Fibroblast of peridontal ligament (primary cell): ENCODE data around the gene GATD1.
"Not testable (repeated sequence)": the region's sequence is repeated elsewhere in the genome, so short reads cannot be mapped to it uniquely, and the experiment has no call there.

Experiments used
- DNase-seq: peaks from one replicate; pipeline ENCODE4 v3.0.0-alpha.2; 2010; ENCODE audit errors: extremely low read depth

Gene GATD1

DNA sequence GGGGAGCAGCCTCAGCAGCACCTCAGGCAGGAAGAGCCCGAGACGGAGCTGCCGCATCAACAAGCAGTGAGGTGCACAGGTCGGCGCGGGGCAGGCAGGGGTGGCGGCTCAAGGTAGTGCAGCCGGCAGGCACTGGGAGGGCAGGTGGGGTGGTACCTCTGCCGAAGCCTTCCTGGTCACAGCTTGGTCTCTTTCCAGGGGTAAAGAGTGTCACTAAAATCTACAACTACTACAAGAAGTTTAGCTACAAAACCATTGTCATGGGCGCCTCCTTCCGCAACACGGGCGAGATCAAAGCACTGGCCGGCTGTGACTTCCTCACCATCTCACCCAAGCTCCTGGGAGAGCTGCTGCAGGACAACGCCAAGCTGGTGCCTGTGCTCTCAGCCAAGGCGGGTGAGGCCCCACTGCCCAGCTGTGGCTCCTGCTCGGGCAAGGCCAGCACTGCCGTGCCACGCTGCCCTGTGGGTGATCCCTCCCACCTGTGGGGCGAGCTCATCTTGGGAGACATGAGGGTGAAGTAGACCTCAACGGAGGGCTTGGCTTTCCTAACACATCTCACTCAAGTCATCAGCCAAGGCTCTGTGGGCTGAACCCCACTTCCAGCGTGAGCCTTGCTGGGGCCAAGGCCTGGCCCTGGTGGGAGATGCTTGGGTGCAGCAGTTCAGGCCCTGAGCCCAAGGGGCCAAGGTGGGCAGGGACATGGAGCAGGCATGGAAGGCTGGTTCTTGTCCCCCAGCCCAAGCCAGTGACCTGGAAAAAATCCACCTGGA, 13.6 kb downstream of the GATD1 start:
- no peak for DNase-seq

DNA sequence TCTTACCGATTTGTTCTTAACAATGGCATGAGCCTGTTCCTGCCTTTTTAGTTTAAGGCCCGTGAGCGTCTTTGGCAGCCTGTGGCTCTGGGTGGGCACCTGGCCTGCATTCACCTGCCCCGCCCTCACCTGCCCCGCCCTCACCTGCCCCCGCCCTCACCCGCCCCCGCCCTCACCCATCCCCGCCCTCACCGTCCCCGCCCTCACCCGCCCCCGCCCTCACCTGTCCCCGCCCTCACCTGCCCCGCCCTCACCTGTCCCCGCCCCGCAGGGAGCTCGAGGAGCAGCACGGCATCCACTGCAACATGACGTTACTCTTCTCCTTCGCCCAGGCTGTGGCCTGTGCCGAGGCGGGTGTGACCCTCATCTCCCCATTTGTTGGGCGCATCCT, 14.2 kb downstream of the GATD1 start:
- no peak for DNase-seq

DNA sequence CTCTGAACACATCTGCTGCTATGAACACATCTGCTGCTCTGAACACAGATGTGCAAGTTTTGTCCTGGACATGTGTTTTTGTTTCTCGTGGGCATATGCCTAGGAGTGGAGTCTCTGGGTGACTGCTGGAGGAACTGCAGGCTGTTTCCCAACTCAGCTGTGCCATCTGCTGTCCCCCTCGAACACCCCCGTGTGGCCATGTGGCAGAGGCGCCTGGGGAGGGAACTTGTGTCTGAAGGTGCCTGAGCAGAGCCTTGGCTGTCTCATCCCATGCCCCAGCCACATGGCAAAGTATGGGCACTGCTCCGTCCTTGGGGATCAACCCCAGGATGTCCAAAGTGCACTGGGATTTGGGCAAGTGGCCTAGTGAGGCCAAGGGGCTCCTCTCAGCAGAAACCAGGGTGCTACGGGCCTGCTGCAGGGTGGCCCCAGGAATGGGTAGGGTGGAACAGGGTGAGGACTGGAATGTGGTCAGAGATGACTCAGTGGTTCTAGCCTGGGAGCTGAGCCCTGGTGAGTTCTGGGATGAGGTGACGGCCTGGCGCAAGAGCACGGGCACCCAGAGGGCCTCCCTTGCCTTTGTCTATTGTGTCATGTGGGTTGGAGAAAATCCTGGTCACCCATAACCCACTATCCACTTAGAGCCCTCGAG, 14.7 kb downstream of the GATD1 start:
- peak; percentile 73 for DNase-seq

DNA sequence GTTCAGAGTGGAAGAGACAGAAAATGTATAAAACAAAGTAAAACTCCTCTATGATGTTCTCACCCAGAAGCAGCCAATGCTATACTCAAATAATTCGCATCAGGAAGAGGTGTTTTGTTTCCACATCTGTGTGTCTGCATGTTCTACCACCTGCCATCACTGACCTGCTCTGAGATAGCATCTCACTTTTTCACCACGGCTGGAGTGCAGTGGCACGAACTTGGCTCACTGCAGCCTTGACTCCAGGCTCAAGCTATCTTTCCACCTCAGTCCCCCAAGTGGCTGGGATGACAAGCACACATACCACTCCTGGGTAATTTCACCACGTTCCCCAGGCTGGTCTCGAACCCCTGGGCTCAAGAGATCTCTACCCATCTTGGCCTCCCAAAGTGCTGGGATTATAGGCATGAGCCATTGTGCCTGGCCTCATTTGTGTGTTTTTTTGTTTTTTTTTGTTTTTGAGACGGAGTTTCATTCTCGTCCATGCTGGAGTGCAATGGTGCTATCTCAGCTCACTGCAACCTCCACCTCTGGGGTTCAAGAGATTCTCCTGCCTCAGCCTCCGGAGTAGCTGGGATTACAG, 15.7 kb downstream of the GATD1 start:
- DNase-seq: no peak

DNA sequence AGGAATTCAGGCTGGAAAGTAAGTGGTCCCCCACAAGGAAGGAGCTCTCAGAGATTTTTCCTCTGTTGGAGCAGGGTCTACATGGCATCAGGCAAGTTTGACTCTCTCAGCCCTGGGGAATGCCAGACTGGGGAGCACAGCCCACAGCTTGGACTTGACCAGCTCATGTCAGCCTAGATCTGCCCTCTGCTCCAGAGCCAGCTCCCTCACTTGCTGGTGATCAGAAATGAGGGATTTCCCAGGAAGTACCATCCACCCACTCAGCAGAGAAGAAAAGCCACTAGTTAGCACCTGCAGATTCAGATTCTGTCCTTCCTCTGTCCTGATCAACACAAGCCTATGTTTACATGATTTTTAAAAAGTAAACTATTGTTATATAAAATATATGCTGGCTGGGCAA, 17.1 kb downstream of the GATD1 start:
- no peak for DNase-seq

DNA sequence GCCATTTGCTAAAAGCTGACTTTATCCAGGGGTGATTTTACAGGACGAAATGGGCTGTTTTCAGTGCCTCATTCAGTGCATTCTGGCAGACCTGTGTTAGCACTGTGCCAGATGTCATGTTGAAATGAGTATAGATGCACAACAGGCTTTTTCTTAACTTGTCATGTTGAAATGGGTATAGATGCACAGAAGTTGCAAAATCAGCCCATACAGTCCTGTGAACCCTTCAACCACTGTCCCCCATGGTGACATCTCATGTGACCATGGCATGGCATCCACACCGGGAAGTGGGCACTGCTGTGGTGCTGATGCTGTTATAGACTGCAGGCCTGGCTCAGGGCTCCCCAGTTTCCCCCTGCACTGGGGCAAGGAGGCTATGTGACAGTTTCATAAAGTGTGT, 27.6 kb downstream of the GATD1 start:
- DNase-seq: no peak

DNA sequence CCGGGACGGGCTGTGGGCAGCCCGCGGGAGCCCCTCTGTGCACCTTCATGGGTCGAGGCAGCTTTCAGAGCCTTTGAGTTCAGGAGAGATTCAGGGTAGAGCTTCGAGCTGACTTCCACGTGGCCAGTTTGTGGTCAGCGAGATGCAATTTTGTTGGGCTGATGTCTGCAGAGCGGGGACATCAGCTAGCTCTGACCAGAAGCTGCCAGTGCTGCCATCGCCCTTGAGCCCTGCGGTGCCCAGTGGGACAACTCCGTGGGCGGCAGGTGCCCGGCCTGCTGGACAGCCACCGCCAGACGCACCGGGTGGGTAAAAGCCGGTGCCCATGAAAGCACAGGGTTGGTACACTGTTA, 29.3 kb downstream of the GATD1 start:
- peak; percentile 16 for DNase-seq

DNA sequence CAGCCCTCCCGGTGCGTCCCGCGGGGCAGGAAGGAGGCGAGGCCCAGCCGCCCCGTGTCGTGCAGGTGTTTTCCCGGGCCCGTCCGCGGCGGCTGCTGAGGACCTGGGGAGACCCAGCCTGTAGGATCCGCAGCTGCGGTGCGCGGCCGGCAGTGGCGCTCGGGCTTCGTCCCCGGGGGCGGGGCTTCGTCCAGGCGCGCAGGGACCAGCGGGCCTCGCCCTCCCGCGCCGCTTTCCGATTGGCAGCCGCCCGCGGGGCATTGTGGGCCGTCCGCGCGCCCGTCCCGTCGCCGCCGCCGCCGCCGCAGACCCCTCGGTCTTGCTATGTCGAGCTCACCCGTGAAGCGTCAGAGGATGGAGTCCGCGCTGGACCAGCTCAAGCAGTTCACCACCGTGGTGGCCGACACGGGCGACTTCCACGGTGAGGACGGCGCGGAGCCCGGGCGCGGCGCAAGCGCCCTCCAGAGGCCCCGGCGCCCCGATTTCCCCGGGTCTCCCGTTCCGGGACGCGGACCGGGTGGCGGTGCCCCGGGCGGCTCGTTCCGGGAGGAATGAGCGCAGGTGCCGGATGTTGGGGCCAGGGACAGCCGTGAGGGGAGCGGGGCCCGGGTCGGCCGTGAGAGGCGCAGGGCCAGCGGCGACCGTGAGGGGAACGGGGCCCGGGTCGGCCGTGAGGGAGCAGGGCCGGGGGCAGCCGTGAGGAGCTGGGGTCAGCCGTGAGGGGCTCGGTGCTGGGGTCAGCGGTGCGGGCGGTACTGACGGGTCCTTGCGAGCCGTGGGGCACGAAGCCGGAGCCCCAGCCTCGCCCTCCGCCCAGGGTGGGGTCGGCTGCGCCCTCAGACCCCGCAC, 29.9 kb downstream of the GATD1 start, which contains the start of gene TALDO1:
Gene TALDO1 (plus strand): TSS at position 307 of the 849 bp plus-strand sequence. CDS start 18 bp downstream, at position 325.
- DNase-seq: peak; percentile 67

DNA sequence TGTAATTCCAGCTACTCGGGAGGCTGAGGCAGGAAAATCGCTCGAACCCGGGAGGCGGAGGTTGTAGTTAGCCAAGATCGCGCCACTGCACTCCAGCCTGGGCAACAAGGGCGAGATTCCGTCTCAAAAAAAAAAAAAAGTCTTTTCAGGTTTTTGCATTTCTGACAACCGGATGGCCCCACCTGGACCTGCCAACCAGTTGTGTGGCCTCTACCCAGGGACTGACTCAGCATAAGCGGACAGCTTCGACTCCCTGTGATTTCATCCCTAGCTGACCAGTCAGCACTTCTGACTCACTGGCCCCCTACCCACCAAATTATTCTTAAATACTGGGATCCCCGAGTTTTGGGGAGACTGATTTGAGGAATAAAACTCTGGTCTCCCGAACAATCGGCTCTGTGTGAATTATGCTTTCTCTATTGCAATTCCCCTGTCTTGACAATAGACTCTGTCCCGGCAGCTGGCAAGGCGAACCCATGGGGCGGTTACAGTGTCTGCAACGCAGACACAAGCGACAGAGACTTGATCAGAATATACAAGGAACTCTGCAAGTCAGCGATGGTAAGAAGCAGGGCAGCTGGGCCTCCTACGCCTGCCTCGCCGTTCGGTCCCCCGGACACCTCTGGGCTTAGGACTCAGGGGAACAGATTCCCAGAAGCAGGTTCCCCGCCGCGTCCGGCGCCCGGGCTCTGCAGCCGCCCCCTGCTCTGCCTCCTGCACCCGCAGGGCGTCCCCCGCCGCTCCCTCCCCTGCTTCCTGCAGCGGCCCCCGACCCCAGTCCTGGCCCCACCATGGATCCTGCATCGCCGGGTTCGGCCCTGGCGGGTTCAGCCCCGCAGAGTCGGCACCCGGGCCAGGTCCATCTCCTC, 30.8 kb downstream of the GATD1 start:
- DNase-seq: no peak

DNA sequence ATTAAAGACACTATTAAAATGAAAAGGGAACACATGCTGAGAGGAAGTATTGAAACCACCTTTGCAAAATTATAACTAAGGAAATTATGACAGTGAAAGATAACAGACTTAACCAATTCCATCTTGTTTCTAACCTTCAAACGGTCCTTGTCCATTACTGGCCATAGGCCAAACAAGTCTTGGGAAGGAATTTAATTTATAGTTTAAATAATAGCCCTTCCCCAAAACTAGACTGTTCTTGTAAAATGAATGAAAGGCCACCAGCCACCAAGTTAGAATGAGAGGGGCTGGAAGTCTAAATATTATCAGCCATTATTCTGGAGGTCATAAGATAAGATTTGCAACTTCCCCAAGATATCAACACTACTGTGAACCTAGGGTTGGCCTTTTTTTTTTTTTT, 31.9 kb downstream of the GATD1 start:
- DNase-seq: no peak

DNA sequence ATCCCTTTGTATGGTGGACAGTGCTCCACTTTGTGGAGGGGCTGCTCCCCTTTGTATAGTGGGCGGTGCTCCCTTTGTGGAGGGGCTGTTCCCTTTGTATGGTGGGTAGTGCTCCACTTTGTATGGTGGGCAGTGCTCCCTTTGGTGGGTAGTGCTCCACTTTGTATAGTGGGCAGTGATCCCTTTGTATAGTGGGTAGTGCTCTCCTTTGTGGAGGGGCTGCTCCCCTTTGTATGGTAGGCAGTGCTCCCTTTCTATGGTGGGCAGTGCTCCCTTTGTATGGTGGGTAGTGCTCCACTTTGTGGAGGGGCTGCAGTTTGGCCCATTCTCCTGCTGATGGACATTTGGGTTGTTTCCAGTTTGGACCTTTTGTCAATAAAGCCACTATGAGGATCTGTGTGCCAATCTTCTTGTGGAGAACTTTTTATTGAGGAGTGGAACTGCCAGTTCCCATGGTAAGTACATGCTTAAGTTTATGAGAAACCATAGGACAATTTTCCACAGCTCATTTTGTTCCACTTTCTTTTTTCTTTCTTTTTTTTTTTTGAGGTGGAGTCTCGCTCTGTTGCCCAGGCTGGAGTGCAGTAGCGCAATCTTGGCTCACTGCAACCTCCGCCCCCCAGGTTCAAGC, 34.6 kb downstream of the GATD1 start:
- no peak for DNase-seq

DNA sequence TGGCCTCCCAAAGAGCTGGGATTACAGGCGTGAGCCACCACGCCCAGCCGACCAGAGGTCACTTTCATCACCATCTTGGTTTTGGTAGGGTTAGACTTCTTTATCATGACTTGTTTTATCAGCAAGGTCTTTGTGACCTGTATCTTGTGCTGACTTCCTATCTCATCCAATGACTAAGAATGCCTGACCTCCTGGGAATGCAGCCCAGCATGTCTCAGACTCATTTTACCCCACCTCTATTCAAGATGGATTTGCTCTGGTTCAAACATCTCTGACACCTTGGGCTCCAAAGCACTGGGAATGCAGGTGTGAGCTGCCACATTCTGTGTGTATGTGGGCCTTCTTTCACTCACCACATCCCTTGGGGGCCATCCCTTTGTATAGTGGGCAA, 35.1 kb downstream of the GATD1 start:
- no peak for DNase-seq

DNA sequence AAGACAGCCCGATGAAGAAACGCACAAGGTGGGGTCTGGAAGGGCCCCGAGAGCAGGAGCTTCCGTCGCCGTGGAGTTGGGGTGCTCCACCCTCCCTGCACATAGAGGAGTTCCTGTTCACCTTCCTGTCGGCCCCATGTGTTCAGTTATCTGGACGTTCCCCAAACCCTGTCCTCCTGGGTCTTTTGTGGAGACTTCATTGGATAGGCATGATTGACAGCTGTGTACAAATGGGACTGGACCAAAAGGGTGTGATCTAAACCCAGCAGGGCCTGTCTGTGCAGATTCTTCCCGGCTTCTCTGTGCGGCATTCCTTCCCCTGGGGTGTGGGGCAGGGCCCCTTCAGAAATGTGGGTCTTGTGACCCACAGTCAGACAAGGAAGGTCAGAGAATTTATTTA, 39.4 kb downstream of the GATD1 start:
- DNase-seq: not testable (repeated sequence)

DNA sequence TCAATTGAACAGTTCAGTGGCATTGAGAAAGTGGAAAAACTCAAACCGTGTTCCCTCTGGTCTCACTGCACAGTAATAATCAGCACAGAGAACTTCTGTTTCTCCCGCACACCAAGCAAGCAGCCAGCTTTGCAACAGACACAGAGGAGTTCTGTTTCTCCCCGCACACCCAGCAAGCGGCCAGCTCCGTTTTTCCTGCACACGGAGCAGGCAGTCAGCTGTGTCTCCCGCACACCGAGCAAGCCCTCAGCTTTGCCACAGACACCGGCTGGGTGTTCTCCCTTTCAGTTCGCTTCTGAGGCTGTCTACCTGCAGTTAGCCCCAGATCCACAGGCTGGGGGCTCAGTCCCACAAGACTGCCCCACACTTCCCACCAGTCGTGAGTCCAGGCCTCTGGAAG, 39.9 kb downstream of the GATD1 start:
- no peak for DNase-seq

DNA sequence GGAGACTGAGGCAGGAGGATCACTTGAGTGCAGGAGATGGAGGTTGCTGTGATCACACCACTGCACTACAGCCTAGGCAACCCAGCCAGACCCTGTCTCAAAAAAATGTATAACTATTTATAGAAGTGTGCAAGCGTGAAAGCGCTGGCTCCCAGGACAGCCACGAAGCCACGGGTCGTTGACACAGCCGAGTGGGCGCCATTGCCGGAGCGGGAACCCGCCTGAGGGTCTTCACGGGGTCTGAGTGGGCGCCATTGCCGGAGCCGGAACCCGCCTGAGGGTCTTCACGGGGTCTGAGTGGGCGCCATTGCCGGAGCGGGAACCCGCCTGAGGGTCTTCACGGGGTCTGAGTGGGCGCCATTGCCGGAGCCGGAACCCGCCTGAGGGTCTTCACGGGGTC, 42.7 kb downstream of the GATD1 start:
- not testable (repeated sequence) for DNase-seq

DNA sequence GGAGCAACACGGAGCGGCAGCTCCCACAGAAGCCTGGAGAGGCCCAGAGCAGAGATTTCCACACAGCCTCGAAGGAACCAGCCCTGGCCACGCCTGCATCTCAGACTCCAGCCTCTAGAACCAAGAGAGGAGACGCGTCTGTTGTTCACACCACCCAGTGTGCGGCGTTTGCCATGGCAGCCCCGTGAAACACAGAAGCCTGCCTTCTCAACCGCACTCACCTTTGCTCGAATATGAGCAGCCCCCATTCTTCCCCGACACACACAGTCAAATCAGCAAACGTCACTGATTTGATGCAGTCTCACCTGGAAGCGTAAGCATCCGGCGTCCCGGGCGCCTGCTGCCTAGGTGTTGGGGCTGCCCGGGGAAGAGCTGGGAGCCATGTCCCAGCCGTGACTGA, 44.2 kb downstream of the GATD1 start:
- DNase-seq: no peak

DNA sequence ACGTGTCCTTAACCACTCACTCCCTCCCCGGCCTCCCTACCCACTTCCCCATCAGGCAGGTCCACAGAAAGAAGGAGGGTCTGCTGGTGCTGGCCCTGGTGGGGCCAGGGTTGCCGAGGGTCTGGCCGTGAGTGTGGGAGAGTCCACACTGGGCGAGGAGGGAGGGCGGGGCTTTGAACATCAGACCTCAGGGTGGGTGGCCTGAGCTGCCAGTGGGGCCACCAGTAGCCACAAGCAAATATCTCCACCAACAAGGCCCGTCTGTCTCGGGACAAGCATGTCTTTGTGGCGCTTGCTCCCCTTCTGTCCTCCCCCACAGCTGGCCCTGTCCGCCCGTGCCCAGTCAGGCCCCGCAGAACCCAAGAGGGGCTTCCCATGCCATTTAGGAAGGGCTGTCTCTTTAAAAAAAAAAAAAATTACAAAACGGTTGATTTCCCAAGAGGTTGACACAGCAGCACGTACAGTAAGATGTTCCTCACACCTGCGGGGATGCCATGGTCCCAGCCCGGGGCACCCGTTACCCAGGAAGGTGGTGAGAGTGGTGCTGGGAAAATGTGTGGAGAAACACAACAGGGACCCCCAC, 47.7 kb downstream of the GATD1 start:
- no peak for DNase-seq

DNA sequence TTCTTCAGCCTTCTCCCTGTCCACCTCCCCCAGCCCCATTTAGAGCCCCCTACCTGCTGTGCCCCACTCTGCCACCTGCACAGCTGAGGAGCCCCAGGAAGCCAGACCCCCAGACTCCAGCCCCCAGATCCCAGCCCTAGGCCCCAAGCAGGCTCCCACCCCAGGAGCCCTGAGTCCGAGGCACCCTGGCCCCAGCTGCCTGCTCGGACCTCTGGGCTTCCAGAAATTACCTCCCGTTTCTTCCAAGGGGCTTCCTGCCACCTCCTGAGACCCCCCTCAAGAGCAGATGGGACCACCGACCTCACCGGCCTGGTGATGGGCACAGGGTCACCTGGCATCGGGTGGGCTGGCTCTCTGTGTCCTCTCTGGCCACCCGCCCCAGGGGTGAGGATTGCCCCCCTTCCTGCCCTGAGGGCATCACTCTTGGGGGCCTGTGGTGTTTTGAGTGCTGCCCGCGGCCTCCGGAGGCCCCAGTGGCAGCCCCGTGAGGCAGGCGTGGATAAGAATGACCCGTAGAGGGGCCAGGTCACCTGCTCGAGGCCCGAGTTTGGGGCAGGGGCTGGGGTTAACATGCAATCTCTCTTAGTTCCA, 48.3 kb downstream of the GATD1 start:
- no peak for DNase-seq

DNA sequence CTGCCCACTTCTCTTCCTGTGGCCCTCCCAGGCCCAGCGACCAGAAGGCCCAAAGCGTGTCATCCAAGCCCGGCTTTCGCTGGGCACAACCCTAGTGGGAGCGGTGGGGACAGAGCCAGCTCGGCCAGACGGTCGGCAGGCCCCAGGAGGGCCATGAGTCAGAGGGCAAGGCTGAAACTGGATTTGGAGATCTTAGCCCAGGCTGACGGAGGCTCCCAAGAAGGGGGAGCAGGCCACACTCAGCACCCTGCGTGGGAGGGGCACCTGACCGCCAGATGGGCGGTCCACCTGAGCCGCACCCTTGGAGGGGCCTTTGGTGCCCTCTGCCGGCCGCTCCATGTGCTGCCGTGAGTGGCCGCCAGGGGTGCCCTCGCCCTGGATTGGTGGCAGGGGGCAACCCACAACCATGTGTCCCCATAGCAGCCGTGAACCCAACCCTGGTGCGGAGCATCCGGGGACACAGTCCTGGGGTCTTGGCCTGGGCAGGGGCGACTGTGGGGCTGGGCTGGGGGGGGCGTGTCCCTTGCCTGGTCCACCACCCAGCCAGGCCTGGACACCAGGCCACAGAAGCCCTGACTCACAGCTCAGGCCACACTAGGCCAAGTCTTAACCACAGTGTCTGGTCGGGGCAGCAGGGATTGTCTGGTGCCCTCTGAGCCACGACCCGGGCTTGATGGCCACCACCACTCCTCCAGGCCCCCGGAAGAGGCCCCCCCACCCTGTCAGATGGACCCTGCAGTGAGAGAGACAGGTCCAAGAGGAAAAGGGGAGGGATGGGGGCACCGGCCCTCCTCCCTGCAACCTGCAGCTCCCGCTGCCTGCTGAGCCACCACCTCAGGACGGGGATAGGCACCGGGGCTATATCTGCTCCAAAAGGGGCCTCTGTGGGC, 49.2 kb downstream of the GATD1 start:
- peak; percentile 85 for DNase-seq
